Endothelial cell of umbilical vein (primary cell): ENCODE results near the gene ZSCAN32. TPM values are rescaled to one million over a fixed set of nuclear protein-coding genes. Genes with fewer than 3 reads are reported as not detected.

ENCODE experiments used
- BruUV-seq: library from RNA; stranded (reverse); fragments of 400-500 nt; replicated peaks from 2 replicates; lab custom pipeline; 2021; lab: Mats Ljungman, UMichigan
- CTCF ChIA-PET: fragments of 300-600, 350-600 bp; sonication (Branson Sonifier 250); formaldehyde crosslinking; loops from one replicate; lab custom pipeline; 2021; ENCODE audit warnings: antibody characterized with exemption, inconsistent platforms; lab: Charles Lee
- POLR2A ChIA-PET: fragments of 300-600, 350-600 bp; sonication (Branson Sonifier 250); formaldehyde crosslinking; loops from one replicate; lab custom pipeline; 2021; ENCODE audit warnings: antibody characterized with exemption, inconsistent platforms; lab: Charles Lee
- DNase-seq: peaks from one replicate; pipeline ENCODE4 v3.0.0-alpha.2; 2011; ENCODE audit warnings: low read depth, low spot score
- FAIRE-seq: peaks from 2 replicates; lab custom pipeline; 2011; peaks lifted over from hg19 to GRCh38; lab: Jason Lieb, UNC
- H2AFZ ChIP-seq: 2 replicates; pipeline ENCODE4 v1.6.0; 2012; ENCODE audit warnings: low read depth, low read length, control low read depth, inconsistent platforms
- H3K27ac ChIP-seq: 2 replicates; pipeline ENCODE4 v1.5.1; 2011; ENCODE audit warnings: low read depth, mild to moderate bottlenecking, control low read depth, low read length, moderate library complexity; ENCODE audit not compliant: insufficient read depth
- H3K27me3 ChIP-seq, 2 experiments: 2 replicates each; pipeline versions ENCODE4 v1.6.0 to v1.6.1; 2011; ENCODE audit warnings: low read length in 2 of 2, mixed read lengths in 1 of 2; ENCODE audit not compliant: control insufficient read depth in 2 of 2, insufficient read depth in 2 of 2
- H3K36me3 ChIP-seq, 2 experiments: 2 replicates in 1 of 2; 3 replicates in 1 of 2; pipeline ENCODE4 v1.5.1; 2011; ENCODE audit warnings: low read length in 2 of 2, mild to moderate bottlenecking in 1 of 2, moderate library complexity in 1 of 2; ENCODE audit not compliant: control insufficient read depth in 2 of 2, insufficient read depth in 2 of 2; ENCODE audit errors: extremely low read depth in 1 of 2
- H3K4me1 ChIP-seq: 3 replicates; pipeline ENCODE4 v1.5.1; 2011; ENCODE audit warnings: mild to moderate bottlenecking, low read length; ENCODE audit not compliant: control insufficient read depth, insufficient read depth; ENCODE audit errors: extremely low read depth
- H3K4me2 ChIP-seq: 2 replicates; pipeline ENCODE4 v1.6.1; 2011; ENCODE audit warnings: low read length, control low read depth, mixed read lengths; ENCODE audit not compliant: insufficient read depth
- H3K4me3 ChIP-seq, 3 experiments: fragments of 200-600 bp in 1 of 3; sonication (generic), shearing (Covaris generic) in 1 of 3; replicated peaks in 1 of 3; 2 replicates each; pipeline ENCODE4 v1.5.1; 2011 to 2016; ENCODE audit warnings: control low read depth in 3 of 3, low read length in 3 of 3, mild to moderate bottlenecking in 2 of 3, inconsistent platforms in 1 of 3, low read depth in 1 of 3, moderate library complexity in 1 of 3; ENCODE audit not compliant: insufficient read depth in 1 of 3
- H3K79me2 ChIP-seq: 2 replicates; pipeline ENCODE4 v1.6.0; 2012; ENCODE audit warnings: low read length, inconsistent platforms; ENCODE audit not compliant: control insufficient read depth, insufficient read depth
- H3K9ac ChIP-seq: replicated peaks from 2 replicates; pipeline ENCODE3; 2011; ENCODE audit warnings: low read length, control low read depth; ENCODE audit not compliant: insufficient read depth; ENCODE audit errors: extremely low read depth
- H3K9me1 ChIP-seq: replicated peaks from 3 replicates; pipeline ENCODE4 v1.6.0; 2011; ENCODE audit warnings: mild to moderate bottlenecking, low read length; ENCODE audit not compliant: control insufficient read depth, insufficient read depth; ENCODE audit errors: extremely low read depth
- H3K9me3 ChIP-seq: replicated peaks from 2 replicates; pipeline ENCODE4 v1.5.1; 2012; ENCODE audit warnings: low read length, inconsistent platforms; ENCODE audit not compliant: control insufficient read depth, insufficient read depth
- H4K20me1 ChIP-seq: replicated peaks from 2 replicates; pipeline ENCODE3; 2011; ENCODE audit warnings: mild to moderate bottlenecking, low read length; ENCODE audit not compliant: control insufficient read depth, insufficient read depth; ENCODE audit errors: extremely low read depth
- CTCF ChIP-seq, 2 donors: IDR thresholded peaks; 1 replicate in 1 of 2; 2 replicates in 1 of 2; pipeline ENCODE4 v1.5.1; 2011; ENCODE audit warnings: low read length in 2 of 2, mild to moderate bottlenecking in 2 of 2, moderate library complexity in 2 of 2, control low read depth in 1 of 2, inconsistent platforms in 1 of 2, low read depth in 1 of 2; ENCODE audit not compliant: insufficient read depth in 1 of 2; ENCODE audit errors: extremely low read depth in 1 of 2
- EZH2 ChIP-seq: IDR thresholded peaks from 2 replicates; pipeline ENCODE4 v1.6.1; 2012; ENCODE audit warnings: borderline replicate concordance, low read depth, mild to moderate bottlenecking, moderate library complexity, low read length, inconsistent platforms; ENCODE audit not compliant: severe bottlenecking
- FOS ChIP-seq: IDR thresholded peaks from 2 replicates; pipeline ENCODE4 v1.6.1; 2011; ENCODE audit warnings: mild to moderate bottlenecking, low read length, moderate library complexity, borderline replicate concordance; ENCODE audit not compliant: insufficient read depth
- GATA2 ChIP-seq: IDR thresholded peaks from 2 replicates; pipeline ENCODE4 v1.7.0; 2011; ENCODE audit warnings: low read depth, mild to moderate bottlenecking, moderate library complexity, mixed read lengths, low read length; ENCODE audit not compliant: insufficient read length, insufficient read depth
- JUN ChIP-seq: IDR thresholded peaks from 2 replicates; pipeline ENCODE4 v1.6.1; 2011; ENCODE audit warnings: borderline replicate concordance, low read depth; ENCODE audit not compliant: insufficient read length, insufficient read depth
- MAX ChIP-seq: IDR thresholded peaks from 2 replicates; pipeline ENCODE4 v1.6.1; 2011; ENCODE audit not compliant: insufficient read depth, insufficient read length
- MYC ChIP-seq: IDR thresholded peaks from one replicate; pipeline ENCODE4 v1.6.1; 2011; ENCODE audit warnings: mild to moderate bottlenecking, low read depth, low read length
- POLR2A ChIP-seq: IDR thresholded peaks from 2 replicates; pipeline ENCODE4 v1.6.1; 2012; ENCODE audit warnings: low read depth, mild to moderate bottlenecking, control low read depth, low read length
- POLR2AphosphoS5 ChIP-seq: IDR thresholded peaks from 2 replicates; pipeline ENCODE4 v1.6.1; 2012; ENCODE audit warnings: low read depth, mild to moderate bottlenecking, control low read depth, low read length, moderate library complexity; ENCODE audit not compliant: insufficient read depth
- dilution Hi-C: fragments of 300-500 bp; cut with MboI; formaldehyde crosslinking; loops from one replicate; pipeline ENCODE4 v1.15.0; 2019; ENCODE audit warnings: low sequenced_read_pairs; ENCODE audit not compliant: extremely low pct_ligation_motif_present
- intact Hi-C: fragments of 100-400 bp; cut with micrococcal nuclease; formaldehyde crosslinking; loops from one replicate; pipeline ENCODE4 v1.10.0; 2022
- polyA plus RNA-seq, 4 experiments: library from polyadenylated mRNA; depleted of rRNA in 3 of 4; stranded (reverse) in 3 of 4; unstranded in 1 of 4; fragments of >200 nt; gene quantifications; 2 replicates each; pipeline versions ENCODE4 v1.2.1 to v1.2.3, GENCODE V29; 2011 to 2012; ENCODE audit warnings: missing spikeins in 1 of 4
- total RNA-seq: library from RNA; stranded (reverse); gene quantifications from 2 replicates; pipeline ENCODE4 v1.2.3, GENCODE V29; 2021

Gene ZSCAN32
- total and polyA plus RNA-seq, 2 donors (not counting 3 experiments of a cell fraction or from before 2014, with no cell fraction given) = 8.0 to 10.9 TPM

GRCh38 chr16:3358871-3359270 is 41.9 kb downstream of the ZSCAN32 start:
- TF ChIP-seq MYC (no peak), FOS (no peak), EZH2 (no peak), POLR2A (no peak), CTCF (IDR thresholded peaks at IDR 0.05; ENCODE audit: extremely low read depth in 1 of 2, insufficient read depth in 1 of 2, low read depth in 1 of 2, low read length in 2 of 2) (no peak), JUN (no peak), GATA2 (no peak), POLR2AphosphoS5 (no peak), MAX (no peak)
- no peak overlapping the region for H3K9ac ChIP-seq
- H3K9me3 ChIP-seq = no peaks in the 10 kb centered on the region
- dilution Hi-C loops = no loop called here
- ChIA-PET POLR2A (no interaction called here), CTCF (no interaction called here)
- no peak overlapping the region for H3K27ac ChIP-seq
- no peaks in the 10 kb centered on the region for H3K79me2 ChIP-seq
- H3K4me3 ChIP-seq = no peak overlapping the region
- peaks cover 2 to 4% of the 10 kb centered on the region in 2 experiments for H3K27me3 ChIP-seq
- DNase-seq (no peak), FAIRE-seq (no peak)
- no TSS peak for BruUV-seq
- no peak overlapping the region for H3K4me2 ChIP-seq
- intact Hi-C loops = no loop called here
- no peaks in the 10 kb centered on the region for H4K20me1 ChIP-seq
- no peaks in the 10 kb centered on the region for H3K9me1 ChIP-seq
- no peaks in the 10 kb centered on the region for H3K36me3 ChIP-seq
- H2AFZ ChIP-seq = no peak overlapping the region
- no peaks in the 10 kb centered on the region for H3K4me1 ChIP-seq
